HG03575 (cell line): ENCODE data around the gene B2M.
"Not testable (repeated sequence)": the region's sequence is repeated elsewhere in the genome, so short reads cannot be mapped to it uniquely, and the experiment has no call there.

ENCODE experiments used
- ATAC-seq: cut with Tn5 transposase; IDR thresholded peaks from one replicate; pipeline ENCODE4 v1.9.1; 2021; ENCODE audit not compliant: unreplicated experiment, insufficient number of reproducible peaks, low FRiP score; ENCODE audit errors: extremely low read depth

B2M gene

DNA sequence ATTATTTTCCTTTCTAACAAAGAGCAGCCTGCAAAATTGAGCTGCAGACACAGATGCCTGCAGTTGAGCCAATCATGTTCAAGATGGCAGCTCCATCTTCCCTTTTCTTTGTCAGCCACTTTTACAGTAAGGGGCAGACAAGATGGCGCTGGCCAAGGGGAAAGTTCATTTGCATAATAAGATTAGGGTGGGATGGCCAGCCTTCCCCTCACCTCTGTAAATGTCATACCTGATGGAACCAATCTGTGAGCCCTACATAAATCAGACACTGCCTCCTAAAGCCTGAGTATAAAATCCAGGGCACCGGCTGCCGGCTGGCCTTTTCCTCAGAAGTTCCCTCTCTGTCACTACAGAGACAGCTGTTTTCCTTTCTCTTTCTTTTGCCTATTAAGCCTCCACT is 16.0 kb upstream of the B2M start:
- no peak for ATAC-seq

DNA sequence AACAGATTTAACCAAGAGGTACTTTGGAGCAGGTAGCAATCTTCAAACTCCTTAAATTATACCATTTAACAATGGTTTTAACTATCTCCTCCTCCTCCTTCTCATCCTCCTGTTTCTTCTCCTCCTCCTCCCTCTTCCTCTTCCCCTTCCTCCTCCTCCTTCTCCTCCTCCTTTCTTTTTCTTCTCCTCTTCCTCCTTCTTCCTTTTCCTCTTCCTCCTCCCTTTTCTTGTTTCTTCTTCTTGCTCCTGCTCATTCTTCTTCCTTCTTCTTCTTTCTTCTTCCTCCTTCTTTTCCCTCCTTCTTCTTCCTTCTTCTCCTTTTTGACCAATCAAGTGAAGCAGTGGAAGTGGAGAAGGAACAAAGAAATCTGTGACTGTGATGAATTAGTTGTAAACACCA is 14.3 kb upstream of the B2M start:
- no peak for ATAC-seq

DNA sequence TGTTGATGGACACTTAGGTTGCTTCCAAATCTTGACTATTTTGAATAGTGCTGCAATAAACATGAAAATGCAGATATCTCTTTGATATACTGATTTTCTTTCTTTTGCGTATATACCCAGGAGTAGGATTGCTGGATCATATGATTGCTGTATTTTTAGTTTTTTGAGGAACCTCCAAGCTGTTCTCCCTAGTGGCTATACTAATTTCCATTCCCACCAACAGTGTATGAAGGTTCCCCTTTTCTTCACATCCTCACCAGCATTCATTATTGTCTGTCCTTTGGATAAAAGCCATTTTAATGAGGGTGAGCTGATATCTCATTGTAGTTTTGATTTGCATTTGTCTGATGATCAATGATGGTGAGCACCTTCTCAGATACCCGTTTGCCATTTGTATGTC is 12.7 kb upstream of the B2M start:
- no peak for ATAC-seq

GRCh38 chr15:44700676-44701075 is 10.6 kb upstream of the B2M start:
- ATAC-seq: not testable (repeated sequence)

DNA sequence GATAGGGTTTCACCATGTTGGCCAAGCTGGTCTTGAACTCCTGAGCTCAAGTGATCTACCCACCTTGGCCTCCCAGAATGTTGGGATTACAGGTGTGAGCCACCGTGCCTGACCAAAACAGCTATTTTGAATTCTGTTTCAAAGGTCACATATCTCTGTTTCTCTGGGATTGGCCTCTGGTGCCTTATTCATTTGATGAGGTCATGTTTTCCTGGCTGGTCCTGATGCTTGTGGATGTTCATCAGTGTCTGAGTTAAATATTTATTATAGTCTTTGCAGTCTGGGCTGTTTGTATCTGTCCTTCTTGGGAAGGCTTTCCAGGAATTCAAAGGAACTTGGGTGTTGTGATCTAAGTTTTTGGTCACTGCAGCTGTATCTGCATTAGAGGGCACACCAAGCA is 5.3 kb upstream of the B2M start:
- ATAC-seq: no peak

GRCh38 chr15:44706401-44706800 is 4.9 kb upstream of the B2M start:
- no peak for ATAC-seq

- ATAC-seq: no peak
These were observed 4.2 kb upstream of the B2M start for GRCh38 chr15:44706946-44707636.

DNA sequence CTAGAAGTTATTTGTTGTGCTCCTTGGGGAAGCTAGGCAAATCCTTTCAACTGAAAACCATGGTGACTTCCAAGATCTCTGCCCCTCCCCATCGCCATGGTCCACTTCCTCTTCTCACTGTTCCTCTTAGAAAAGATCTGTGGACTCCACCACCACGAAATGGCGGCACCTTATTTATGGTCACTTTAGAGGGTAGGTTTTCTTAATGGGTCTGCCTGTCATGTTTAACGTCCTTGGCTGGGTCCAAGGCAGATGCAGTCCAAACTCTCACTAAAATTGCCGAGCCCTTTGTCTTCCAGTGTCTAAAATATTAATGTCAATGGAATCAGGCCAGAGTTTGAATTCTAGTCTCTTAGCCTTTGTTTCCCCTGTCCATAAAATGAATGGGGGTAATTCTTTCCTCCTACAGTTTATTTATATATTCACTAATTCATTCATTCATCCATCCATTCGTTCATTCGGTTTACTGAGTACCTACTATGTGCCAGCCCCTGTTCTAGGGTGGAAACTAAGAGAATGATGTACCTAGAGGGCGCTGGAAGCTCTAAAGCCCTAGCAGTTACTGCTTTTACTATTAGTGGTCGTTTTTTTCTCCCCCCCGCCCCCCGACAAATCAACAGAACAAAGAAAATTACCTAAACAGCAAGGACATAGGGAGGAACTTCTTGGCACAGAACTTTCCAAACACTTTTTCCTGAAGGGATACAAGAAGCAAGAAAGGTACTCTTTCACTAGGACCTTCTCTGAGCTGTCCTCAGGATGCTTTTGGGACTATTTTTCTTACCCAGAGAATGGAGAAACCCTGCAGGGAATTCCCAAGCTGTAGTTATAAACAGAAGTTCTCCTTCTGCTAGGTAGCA is 851 bp upstream of the B2M start:
- no peak for ATAC-seq

DNA sequence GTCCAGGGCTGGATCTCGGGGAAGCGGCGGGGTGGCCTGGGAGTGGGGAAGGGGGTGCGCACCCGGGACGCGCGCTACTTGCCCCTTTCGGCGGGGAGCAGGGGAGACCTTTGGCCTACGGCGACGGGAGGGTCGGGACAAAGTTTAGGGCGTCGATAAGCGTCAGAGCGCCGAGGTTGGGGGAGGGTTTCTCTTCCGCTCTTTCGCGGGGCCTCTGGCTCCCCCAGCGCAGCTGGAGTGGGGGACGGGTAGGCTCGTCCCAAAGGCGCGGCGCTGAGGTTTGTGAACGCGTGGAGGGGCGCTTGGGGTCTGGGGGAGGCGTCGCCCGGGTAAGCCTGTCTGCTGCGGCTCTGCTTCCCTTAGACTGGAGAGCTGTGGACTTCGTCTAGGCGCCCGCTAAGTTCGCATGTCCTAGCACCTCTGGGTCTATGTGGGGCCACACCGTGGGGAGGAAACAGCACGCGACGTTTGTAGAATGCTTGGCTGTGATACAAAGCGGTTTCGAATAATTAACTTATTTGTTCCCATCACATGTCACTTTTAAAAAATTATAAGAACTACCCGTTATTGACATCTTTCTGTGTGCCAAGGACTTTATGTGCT is 527 bp downstream of the B2M start:
- ATAC-seq: no peak

- no peak for ATAC-seq
These were observed 1.2 kb downstream of the B2M start for GRCh38 chr15:44712346-44713005.

GRCh38 chr15:44713006-44713966 is 2.0 kb downstream of the B2M start:
- no peak for ATAC-seq

GRCh38 chr15:44715142-44715796 is 4.0 kb downstream of the B2M start:
- ATAC-seq: no peak

GRCh38 chr15:44715797-44716334 is 4.5 kb downstream of the B2M start:
- no peak for ATAC-seq

GRCh38 chr15:44716983-44717602 is 5.8 kb downstream of the B2M start:
- no peak for ATAC-seq

DNA sequence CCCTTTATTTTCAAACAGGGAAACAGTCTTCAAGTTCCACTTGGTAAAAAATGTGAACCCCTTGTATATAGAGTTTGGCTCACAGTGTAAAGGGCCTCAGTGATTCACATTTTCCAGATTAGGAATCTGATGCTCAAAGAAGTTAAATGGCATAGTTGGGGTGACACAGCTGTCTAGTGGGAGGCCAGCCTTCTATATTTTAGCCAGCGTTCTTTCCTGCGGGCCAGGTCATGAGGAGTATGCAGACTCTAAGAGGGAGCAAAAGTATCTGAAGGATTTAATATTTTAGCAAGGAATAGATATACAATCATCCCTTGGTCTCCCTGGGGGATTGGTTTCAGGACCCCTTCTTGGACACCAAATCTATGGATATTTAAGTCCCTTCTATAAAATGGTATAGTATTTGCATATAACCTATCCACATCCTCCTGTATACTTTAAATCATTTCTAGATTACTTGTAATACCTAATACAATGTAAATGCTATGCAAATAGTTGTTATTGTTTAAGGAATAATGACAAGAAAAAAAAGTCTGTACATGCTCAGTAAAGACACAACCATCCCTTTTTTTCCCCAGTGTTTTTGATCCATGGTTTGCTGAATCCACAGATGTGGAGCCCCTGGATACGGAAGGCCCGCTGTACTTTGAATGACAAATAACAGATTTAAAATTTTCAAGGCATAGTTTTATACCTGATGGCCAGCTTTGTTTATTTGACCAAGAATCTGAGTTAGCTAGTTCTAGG is 7.0 kb downstream of the B2M start:
- no peak for ATAC-seq

GRCh38 chr15:44718927-44719292 is 7.6 kb downstream of the B2M start:
- no peak for ATAC-seq
